Stomach (tissue), 9 donors: ENCODE results near the gene LSAMP. TPM values are rescaled to one million over a fixed set of nuclear protein-coding genes. Genes with fewer than 3 reads are reported as not detected.

Experiments
- DNase-seq, 2 donors: peaks; one replicate each; pipeline versions ENCODE4 v3.0.0 to v3.0.0-alpha.2; 2013 to 2019
- H3K27ac ChIP-seq, 5 donors: fragments of 200-600 bp in 4 of 5; sonication (generic) in 4 of 5; one replicate each; pipeline ENCODE4 v1.5.1; 2013 to 2019; ENCODE audit warnings: mild to moderate bottlenecking in 1 of 5, moderate library complexity in 1 of 5
- H3K27me3 ChIP-seq, 3 donors: fragments of 200-600 bp; sonication (generic); one replicate each; pipeline ENCODE4 v1.5.1; 2017 to 2019; ENCODE audit warnings: mixed run types in 1 of 3
- H3K36me3 ChIP-seq, 4 donors: fragments of 200-600 bp; sonication (generic); 1 replicate in 3 of 4; 2 replicates in 1 of 4; pipeline ENCODE4 v1.5.1; 2016 to 2019
- H3K4me1 ChIP-seq, 4 donors: fragments of 200-600 bp; sonication (generic); one replicate each; pipeline ENCODE4 v1.5.1; 2016 to 2019
- H3K4me3 ChIP-seq, 4 donors: fragments of 200-600 bp; sonication (generic) in 3 of 4; one replicate each; pipeline ENCODE4 v1.5.1; 2016 to 2019; ENCODE audit warnings: mild to moderate bottlenecking in 1 of 4
- H3K9me3 ChIP-seq, 4 donors: fragments of 200-600 bp; sonication (generic); one replicate each; pipeline ENCODE4 v1.5.1; 2016 to 2019
- CTCF ChIP-seq, 7 experiments: fragments of 450-650 bp in 4 of 7; fragments of 200-600 bp in 3 of 7; sonication (generic) in 3 of 7; IDR thresholded peaks; one replicate each; pipeline ENCODE4 v1.5.1; 2016 to 2019; ENCODE audit warnings: antibody characterized with exemption in 7 of 7, control low read depth in 2 of 7, mild to moderate bottlenecking in 1 of 7
- EP300 ChIP-seq: sonication (generic); formaldehyde crosslinking; IDR thresholded peaks from one replicate; pipeline ENCODE4 v1.6.1; 2017; ENCODE audit warnings: antibody characterized with exemption
- POLR2A ChIP-seq, 4 donors: fragments of 450-650 bp; IDR thresholded peaks; one replicate each; pipeline ENCODE4 v1.6.1; 2016; ENCODE audit warnings: antibody characterized with exemption in 4 of 4, control low read depth in 2 of 4, mild to moderate bottlenecking in 1 of 4, moderate library complexity in 1 of 4
- POLR2AphosphoS5 ChIP-seq, 3 donors: sonication (generic); formaldehyde crosslinking; IDR thresholded peaks; one replicate each; pipeline ENCODE4 v1.6.1; 2016; ENCODE audit warnings: antibody characterized with exemption in 3 of 3
- WGBS, 5 donors: extraction: QIAGEN DNeasy Blood & Tissue Kit in 3 of 5; methylation state at CpG; one replicate each; pipeline versions ENCODE4 v1.1.5 to v1.1.7; 2013 to 2018; 5-methylcytosine and 5-hydroxymethylcytosine counted together
- intact Hi-C: fragments of 100-400 bp; cut with DNase I; formaldehyde crosslinking; loops from one replicate; pipeline ENCODE4 v1.15.1; 2023; ENCODE audit warnings: low total_unique reads
- polyA plus RNA-seq, 3 donors: library from polyadenylated mRNA; stranded (reverse); fragments of 200-250 nt; gene quantifications; one replicate each; pipeline ENCODE4 v1.2.3, GENCODE V29; 2013
- total RNA-seq, 5 donors: library from RNA; depleted of rRNA; stranded (reverse); fragments of >200 nt; gene quantifications; one replicate each; pipeline versions ENCODE4 v1.1.0 to v1.2.3, GENCODE V29; 2014 to 2016
- donor health status: healthy with polysubstance abuse.
- donor health status: Bipolar disorder and iron deficiency.
- donor health status: healthy.

LSAMP gene
- total and polyA plus RNA-seq, 8 donors, result 1.1 to 20.7 (median 1.7) TPM

GRCh38 chr3:116153174-116153573 is 292.1 kb downstream of the LSAMP start:
- WGBS, 5 donors, result 41 to 63% (median 45%) methylated on average over 3 of the region's 3 CpGs
- intact Hi-C loops, result no loop called here
- TF ChIP-seq CTCF (IDR thresholded peaks at IDR 0.05), result no peak
- no peak for TF ChIP-seq POLR2A (IDR thresholded peaks at IDR 0.05)
- TF ChIP-seq POLR2AphosphoS5 (IDR thresholded peaks at IDR 0.05), result no peak
- no peak for TF ChIP-seq EP300

GRCh38 chr3:116150655-116151167 is 294.6 kb downstream of the LSAMP start:
- intact Hi-C loops, result no loop called here
- 20 to 50% (median 43%) methylated on average over 1 of the region's 1 CpG for WGBS, 5 donors
- no peaks in the 10 kb centered on the region for H3K27me3 ChIP-seq
- peaks cover 0 to 9% (median 3%) of the 10 kb centered on the region in 4 donors for H3K9me3 ChIP-seq
- H3K4me3 ChIP-seq, result no peak overlapping the region
- no peak overlapping the region for H3K27ac ChIP-seq
- no peaks in the 10 kb centered on the region for H3K36me3 ChIP-seq
- no peak for TF ChIP-seq POLR2AphosphoS5 (IDR thresholded peaks at IDR 0.05)
- TF ChIP-seq EP300, result no peak
- TF ChIP-seq CTCF (IDR thresholded peaks at IDR 0.05), result no peak
- no peak for TF ChIP-seq POLR2A (IDR thresholded peaks at IDR 0.05)
- DNase-seq, result no peak
- H3K4me1 ChIP-seq, result no peaks in the 10 kb centered on the region

More at GRCh38 chr3:116153174-116153573, 292.1 kb downstream of the LSAMP start:
- H3K9me3 ChIP-seq, result no peaks in the 10 kb centered on the region
- no peaks in the 10 kb centered on the region for H3K4me1 ChIP-seq
- H3K27ac ChIP-seq, result no peak overlapping the region
- H3K27me3 ChIP-seq, result no peaks in the 10 kb centered on the region
- DNase-seq, result no peak
- H3K4me3 ChIP-seq, result no peak overlapping the region
- no peaks in the 10 kb centered on the region for H3K36me3 ChIP-seq

- Histone ChIP-seq H3K36me3 (no peaks in the 10 kb centered on the region), H3K4me3 (no peak overlapping the region), H3K27ac (no peak overlapping the region), H3K4me1 (no peaks in the 10 kb centered on the region), H3K9me3 (peaks cover 0 to 16% (median 8%) of the 10 kb centered on the region in 4 donors), H3K27me3 (no peaks in the 10 kb centered on the region)
- WGBS, 5 donors, result 54 to 74% (median 61%) methylated on average over 7 of the region's 7 CpGs
- intact Hi-C loops, result no loop called here
- TF ChIP-seq POLR2A (IDR thresholded peaks at IDR 0.05) (no peak), CTCF (IDR thresholded peaks at IDR 0.05) (no peak), POLR2AphosphoS5 (IDR thresholded peaks at IDR 0.05) (no peak), EP300 (no peak)
- no peak for DNase-seq
Observed at GRCh38 chr3:116148881-116149851, 296.1 kb downstream of the LSAMP start.

GRCh38 chr3:116145613-116146012 is 299.7 kb downstream of the LSAMP start:
- Histone ChIP-seq H3K27me3 (no peaks in the 10 kb centered on the region), H3K4me3 (no peak overlapping the region), H3K9me3 (peaks cover 0 to 16% (median 8%) of the 10 kb centered on the region in 4 donors), H3K27ac (no peak overlapping the region), H3K4me1 (no peaks in the 10 kb centered on the region), H3K36me3 (no peaks in the 10 kb centered on the region)
- no peak for DNase-seq
- WGBS, 5 donors, result 88 to 97% (median 94%) methylated on average over 1 of the region's 1 CpG
- intact Hi-C loops, result no loop called here
- TF ChIP-seq POLR2AphosphoS5 (IDR thresholded peaks at IDR 0.05) (no peak), CTCF (IDR thresholded peaks at IDR 0.05) (no peak), EP300 (no peak), POLR2A (IDR thresholded peaks at IDR 0.05) (no peak)
